ENCODE measurements around the gene TPCN2. TPM values are rescaled to one million over a fixed set of nuclear protein-coding genes. Genes with fewer than 3 reads are reported as not detected.

The TPCN2 gene
- total RNA-seq, 1 experiment from 2014 or later, result 63.6 TPM

DNA sequence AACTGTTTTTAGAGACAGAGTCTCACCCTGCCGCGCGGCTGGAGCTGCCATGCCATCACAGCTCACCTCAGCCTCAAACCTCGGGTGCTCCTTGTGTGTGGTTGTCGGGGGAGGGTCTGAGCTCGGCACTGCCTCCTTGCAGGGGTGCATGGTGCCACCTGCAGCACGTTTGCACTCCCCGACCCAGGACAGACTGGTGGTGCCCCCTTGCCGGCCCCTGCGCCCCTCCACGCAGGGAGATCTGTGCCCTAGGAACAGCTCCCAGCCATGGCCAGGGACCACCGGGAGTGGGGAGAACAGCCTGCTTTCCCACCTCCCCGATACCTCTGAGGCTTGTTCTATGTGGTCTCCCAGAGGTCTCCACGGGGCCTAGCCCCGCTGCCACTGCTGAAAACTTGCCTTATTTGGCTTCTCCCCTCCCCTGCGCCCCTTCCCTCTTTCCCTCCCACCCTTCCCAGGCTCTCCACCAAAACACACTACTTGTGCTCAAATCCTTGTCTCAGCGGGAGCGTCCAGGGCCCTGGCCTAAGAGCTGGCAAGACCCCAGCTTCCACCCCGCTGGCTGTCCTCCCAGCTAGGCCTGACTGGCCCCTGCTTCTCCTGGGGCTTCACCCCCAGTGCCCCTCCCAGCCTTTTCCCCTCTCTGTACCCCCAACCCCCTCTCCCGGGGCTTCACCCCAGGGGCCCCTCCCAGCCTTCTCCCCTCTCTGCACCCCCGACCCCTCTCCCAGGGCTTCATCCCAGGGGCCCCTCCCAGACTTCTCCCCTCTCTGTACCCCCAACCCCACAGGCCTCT lies 13.4 kb upstream of the TPCN2 start:
- Mint-ChIP-seq H3K27me3 (ENCODE audit: insufficient read depth, unreplicated experiment) (no peaks in the 10 kb centered on the region), H3K4me3 (ENCODE audit: unreplicated experiment) (no peak overlapping the region), H3K27ac (ENCODE audit: unreplicated experiment) (no peak overlapping the region), H3K9me3 (ENCODE audit: unreplicated experiment) (no peaks in the 10 kb centered on the region), H3K4me1 (ENCODE audit: low read depth, unreplicated experiment) (peaks cover 6% of the 10 kb centered on the region), H3K36me3 (ENCODE audit: insufficient read depth, unreplicated experiment) (peaks cover 2% of the 10 kb centered on the region)
- ChIA-PET CTCF (interaction anchor here (0.6 to 1.0 kb wide), 3 partner anchors 9 to 77 kb away, joined by 3 to 4 read pairs (median 4); no protein-coding TSS in a partner anchor), POLR2A (no interaction called here)
- Histone ChIP-seq H3K27me3 (replicated peaks; ENCODE audit: control insufficient read depth, insufficient read depth, low read length) (no peaks in the 10 kb centered on the region), H3K4me3 (ENCODE audit: low read depth, low read length) (no peak overlapping the region), H3K4me1 (peaks cover 7% of the 10 kb centered on the region), H3K36me3 (ENCODE audit: control insufficient read depth, insufficient read depth, low read length) (no peaks in the 10 kb centered on the region), H3K9me3 (no peaks in the 10 kb centered on the region)
- no peak for TF ChIP-seq CTCF (IDR thresholded peaks at IDR 0.05; ENCODE audit: insufficient read depth in 1 of 2, low read depth in 1 of 2, low read length in 1 of 2, severe bottlenecking in 1 of 2, unreplicated experiment in 1 of 2)
- BruUV-seq (replicated peaks), result no TSS peak
- intact Hi-C loops (cut with micrococcal nuclease; ENCODE audit: unreplicated experiment), result no loop called here
- DNase-seq, result peak in 1 of 2 experiments; percentile 41

GRCh38 chr11:69035946-69036340 lies 12.8 kb upstream of the TPCN2 start:
- intact Hi-C loops (cut with micrococcal nuclease; ENCODE audit: unreplicated experiment), result no loop called here
- H3K9me3 Mint-ChIP-seq (ENCODE audit: unreplicated experiment), result no peaks in the 10 kb centered on the region
- no TSS peak for BruUV-seq (replicated peaks)
- ChIA-PET POLR2A (no interaction called here), CTCF (interaction anchor here (0.6 kb wide), 2 partner anchors 45 to 76 kb away, joined by 3 to 4 read pairs; no protein-coding TSS in a partner anchor)
- TF ChIP-seq CTCF (IDR thresholded peaks at IDR 0.05; ENCODE audit: insufficient read depth in 1 of 2, low read depth in 1 of 2, low read length in 1 of 2, severe bottlenecking in 1 of 2, unreplicated experiment in 1 of 2), result no peak
- peaks cover 6% of the 10 kb centered on the region for H3K36me3 Mint-ChIP-seq (ENCODE audit: insufficient read depth, unreplicated experiment)
- Histone ChIP-seq H3K27me3 (replicated peaks; ENCODE audit: control insufficient read depth, insufficient read depth, low read length) (no peaks in the 10 kb centered on the region), H3K4me3 (ENCODE audit: low read depth, low read length) (no peak overlapping the region), H3K9me3 (no peaks in the 10 kb centered on the region), H3K4me1 (peaks cover 7% of the 10 kb centered on the region), H3K36me3 (ENCODE audit: control insufficient read depth, insufficient read depth, low read length) (no peaks in the 10 kb centered on the region)
- no peak overlapping the region for H3K27ac Mint-ChIP-seq (ENCODE audit: unreplicated experiment)
- peaks cover 6% of the 10 kb centered on the region for H3K4me1 Mint-ChIP-seq (ENCODE audit: low read depth, unreplicated experiment)
- no peaks in the 10 kb centered on the region for H3K27me3 Mint-ChIP-seq (ENCODE audit: insufficient read depth, unreplicated experiment)
- no peak for DNase-seq
- no peak overlapping the region for H3K4me3 Mint-ChIP-seq (ENCODE audit: unreplicated experiment)

DNA sequence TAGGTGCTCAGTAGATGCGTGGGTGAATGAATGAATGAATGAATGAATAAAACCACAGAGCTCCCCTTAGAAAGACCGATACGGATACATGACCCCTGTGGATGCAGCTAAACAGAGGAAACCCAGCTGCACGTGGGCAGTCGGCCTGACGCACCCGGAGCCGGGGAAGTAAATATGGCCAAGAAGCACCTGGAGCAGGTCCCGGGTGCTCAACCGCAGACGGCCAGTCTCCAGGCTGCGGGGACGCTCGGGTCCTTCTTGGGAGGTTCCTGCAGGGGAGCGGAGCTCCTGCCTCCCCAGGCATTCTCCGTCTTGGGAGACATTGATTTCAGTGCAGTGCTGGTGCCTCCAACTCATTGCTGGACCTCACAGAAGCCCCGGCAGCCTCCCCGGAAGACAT lies 11.7 kb upstream of the TPCN2 start:
- CTCF ChIA-PET, result interaction anchor here (1.3 kb wide), 1 partner anchor 12 kb away, joined by 4 read pairs; the partner anchor contains the start of gene TPCN2
- no TSS peak for BruUV-seq (replicated peaks)
- no peaks in the 10 kb centered on the region for H3K9me3 ChIP-seq
- Mint-ChIP-seq H3K27me3 (ENCODE audit: insufficient read depth, unreplicated experiment) (no peaks in the 10 kb centered on the region), H3K4me3 (ENCODE audit: unreplicated experiment) (no peak overlapping the region), H3K36me3 (ENCODE audit: insufficient read depth, unreplicated experiment) (peaks cover 6% of the 10 kb centered on the region), H3K9me3 (ENCODE audit: unreplicated experiment) (no peaks in the 10 kb centered on the region), H3K27ac (ENCODE audit: unreplicated experiment) (peak overlapping the region; percentile 55), H3K4me1 (ENCODE audit: low read depth, unreplicated experiment) (peaks cover 6% of the 10 kb centered on the region)
- POLR2A ChIA-PET, result no interaction called here
- H3K4me1 ChIP-seq, result peaks cover 7% of the 10 kb centered on the region
- H3K4me3 ChIP-seq (ENCODE audit: low read depth, low read length), result no peak overlapping the region
- DNase-seq, result no peak
- H3K27me3 ChIP-seq (replicated peaks; ENCODE audit: control insufficient read depth, insufficient read depth, low read length), result no peaks in the 10 kb centered on the region
- TF ChIP-seq CTCF (IDR thresholded peaks at IDR 0.05; ENCODE audit: insufficient read depth in 1 of 2, low read depth in 1 of 2, low read length in 1 of 2, severe bottlenecking in 1 of 2, unreplicated experiment in 1 of 2), result no peak
- intact Hi-C loops (cut with micrococcal nuclease; ENCODE audit: unreplicated experiment), result no loop called here
- H3K36me3 ChIP-seq (ENCODE audit: control insufficient read depth, insufficient read depth, low read length), result no peaks in the 10 kb centered on the region

Data from Caco-2 (cell line).